GM21737 (cell line): ENCODE measurements around the gene RAD23B.

Source experiments
- ATAC-seq: cut with Tn5 transposase; IDR thresholded peaks from one replicate; pipeline ENCODE4 v1.9.1; 2021; ENCODE audit warnings: mild to moderate bottlenecking, moderate library complexity; ENCODE audit not compliant: unreplicated experiment

RAD23B gene

DNA sequence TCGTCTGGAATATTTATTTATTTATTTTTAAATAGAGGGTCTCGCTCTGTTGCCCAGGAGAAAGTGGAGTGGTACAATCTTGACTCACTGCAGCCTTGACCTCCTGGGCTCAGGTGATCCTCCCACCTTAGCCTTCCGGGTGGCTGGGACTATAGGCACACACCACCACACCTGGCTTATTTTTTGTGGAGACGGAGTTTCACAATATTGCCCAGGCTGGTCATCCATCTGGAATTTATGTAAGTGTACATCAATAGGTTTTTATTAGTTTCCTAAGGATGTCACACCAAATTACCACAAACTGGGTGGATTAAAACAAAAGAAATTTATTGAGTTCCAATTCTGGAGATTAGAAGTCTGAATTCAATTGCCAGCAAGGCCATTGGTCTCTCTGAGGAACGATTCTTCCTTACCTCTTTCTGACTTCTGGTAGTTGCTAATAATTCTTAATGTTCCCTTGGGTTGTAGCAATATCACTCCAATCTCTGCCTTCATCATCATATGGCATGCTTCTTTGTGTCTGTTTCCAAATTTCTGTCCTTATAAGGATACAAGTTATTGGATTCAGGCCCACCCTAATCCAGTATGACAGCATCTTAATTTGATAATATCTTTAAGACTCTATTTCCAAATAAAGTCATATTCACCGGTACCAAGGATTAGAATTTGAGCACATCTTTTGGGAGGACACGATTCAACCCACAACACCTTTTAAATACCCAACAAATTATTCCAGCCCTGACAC is 16.3 kb upstream of the RAD23B start:
- ATAC-seq: no peak

DNA sequence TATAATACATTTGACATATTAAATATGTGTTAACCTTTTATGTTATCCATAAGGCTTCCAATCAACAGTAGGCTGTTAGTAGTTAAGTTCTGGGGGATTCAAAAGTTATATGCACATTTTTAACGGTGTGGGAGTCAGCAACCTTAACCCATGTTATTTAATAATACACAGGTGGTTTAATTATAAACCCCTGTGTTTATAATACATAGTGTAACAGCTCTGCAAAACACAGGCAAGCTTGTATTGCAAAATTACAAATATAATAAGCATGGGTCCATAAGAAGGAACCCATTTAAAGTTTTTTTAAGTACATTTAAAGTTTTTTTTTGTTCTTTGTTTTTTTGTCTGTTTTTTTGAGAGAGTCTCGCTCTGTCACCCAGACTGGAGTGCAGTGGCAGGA is 14.5 kb upstream of the RAD23B start:
- ATAC-seq: no peak

DNA sequence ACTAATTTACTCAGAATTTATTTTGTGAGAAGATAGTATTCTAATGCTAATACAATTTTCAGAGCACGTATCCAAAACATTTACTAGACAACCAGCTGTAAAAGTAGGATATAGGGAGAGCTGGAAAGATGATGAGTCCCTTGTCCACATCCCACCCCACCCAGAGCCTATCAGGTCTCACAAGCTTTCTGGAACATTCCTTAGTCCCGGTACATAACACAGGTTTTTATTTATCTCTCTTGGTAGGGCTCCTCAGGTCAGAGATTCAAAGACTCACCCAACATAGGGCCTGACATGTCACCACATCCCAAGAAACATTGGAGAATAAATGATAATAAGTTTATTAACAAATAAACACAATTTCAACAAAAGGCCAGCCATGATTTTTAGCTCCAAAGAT is 13.8 kb upstream of the RAD23B start:
- ATAC-seq: no peak

DNA sequence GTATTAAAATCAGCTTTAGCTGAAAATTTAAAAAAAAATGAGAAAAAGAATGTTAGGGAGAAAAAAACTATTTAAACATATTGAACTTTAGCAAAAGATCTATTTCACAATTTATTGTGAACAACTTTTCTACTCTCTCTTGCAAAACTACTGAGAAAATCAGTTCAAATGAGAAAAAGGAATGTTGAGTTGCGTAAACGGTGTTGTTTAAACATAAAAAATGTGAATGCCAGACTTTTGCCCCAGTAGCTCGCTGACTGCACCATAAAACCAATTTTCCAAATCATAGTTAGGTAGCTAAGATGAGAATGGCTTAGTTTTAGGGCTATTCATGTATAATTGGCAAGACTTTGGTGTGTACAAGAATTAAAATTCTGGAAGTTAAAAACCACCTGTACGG is 13.4 kb upstream of the RAD23B start:
- ATAC-seq: no peak

DNA sequence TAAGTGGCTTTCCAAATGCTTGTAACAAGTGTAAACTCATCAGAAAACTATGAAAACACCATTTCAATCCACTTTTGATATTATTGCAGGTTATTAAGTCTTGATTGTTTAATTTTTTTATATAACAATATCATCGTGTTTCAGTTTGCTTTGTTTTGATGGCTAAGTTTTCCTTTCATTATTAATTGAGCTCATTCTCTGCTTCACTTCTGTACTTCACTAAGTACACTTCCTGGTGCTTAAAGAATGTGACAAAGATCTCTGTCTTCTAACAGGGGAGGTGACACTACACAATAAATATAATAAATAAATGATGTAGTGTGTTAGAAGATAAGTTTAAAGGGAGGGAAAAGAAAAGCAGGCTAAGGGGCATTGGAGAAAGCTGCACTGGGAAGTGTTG is 13.0 kb upstream of the RAD23B start:
- no peak for ATAC-seq

DNA sequence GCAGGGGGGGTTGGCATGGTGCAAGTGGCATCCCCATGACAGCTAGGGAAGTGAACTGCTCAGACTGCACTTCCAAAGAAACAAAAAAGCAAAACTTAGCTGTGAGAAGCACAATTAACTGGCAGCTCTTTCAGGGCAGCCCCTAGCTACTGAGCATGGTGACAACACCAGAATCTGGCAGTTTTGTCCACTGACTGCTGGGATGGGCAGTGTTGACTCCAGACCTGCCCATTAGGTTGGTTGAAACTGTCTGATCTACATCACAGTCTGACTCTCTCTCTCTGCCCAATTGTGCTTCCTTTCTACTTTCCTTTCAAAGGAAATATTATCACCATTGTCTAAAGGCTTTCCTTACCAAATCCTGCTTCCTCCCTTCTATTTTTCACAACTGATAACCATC is 12.5 kb upstream of the RAD23B start:
- no peak for ATAC-seq

DNA sequence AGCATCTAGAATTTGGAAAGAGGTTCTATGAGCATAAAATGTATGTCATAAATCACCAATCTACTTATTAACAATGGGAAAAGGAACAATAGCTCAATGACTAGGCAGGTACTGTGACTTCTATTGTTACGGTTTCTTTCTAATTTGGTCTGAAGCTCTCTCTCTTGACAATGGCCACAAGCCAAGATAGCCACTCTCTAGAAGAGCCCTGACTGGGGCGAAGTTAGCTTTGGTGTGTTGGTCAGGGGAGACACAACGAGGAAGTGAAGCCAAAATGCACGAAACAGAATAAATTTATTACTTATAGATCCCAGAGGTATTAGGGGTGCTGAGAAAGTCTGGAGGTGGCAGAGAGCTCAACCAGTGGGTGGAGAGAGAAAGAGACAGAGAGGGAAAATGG is 9.4 kb upstream of the RAD23B start:
- no peak for ATAC-seq

DNA sequence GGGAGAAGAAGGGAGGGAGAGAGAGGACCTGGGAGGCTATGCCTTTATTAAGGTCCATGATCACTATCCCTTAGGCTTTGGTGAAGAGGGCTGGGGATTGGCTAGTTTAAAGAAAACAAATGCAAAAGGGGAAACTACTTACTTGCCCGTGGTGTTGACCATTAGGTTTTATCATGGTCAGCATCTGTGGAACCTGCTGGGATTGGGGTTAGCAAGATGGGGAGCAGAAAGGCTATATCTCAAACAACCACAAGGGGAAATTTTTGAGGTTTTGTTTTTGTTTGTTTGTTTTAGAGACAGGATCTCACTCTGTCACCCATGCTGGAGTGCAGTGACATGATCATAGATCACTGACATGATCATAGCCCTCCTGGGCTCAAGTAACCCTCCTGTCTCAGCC is 9.0 kb upstream of the RAD23B start:
- no peak for ATAC-seq

DNA sequence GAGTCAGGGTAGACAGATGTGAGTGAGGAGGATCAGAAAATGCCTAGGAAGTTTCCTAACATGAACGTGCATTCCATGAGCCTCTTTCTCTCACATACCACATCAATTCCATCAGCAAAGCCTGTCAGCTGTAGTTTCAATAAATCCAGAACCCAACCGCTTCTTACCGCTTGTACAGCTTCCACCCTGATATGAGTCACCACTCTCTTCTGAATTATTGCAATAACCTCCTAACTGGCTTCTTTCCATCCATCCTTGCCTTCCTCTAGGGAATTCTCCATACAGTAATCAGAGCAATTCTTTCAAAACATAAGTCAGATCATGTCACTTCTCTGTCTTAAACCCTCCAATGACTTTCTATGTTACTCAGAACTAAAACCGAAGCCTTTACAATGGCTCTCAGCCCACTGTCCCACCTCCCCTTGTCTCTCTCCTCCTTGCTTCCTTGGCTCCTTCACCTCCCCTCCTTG is 8.1 kb upstream of the RAD23B start:
- ATAC-seq: no peak

DNA sequence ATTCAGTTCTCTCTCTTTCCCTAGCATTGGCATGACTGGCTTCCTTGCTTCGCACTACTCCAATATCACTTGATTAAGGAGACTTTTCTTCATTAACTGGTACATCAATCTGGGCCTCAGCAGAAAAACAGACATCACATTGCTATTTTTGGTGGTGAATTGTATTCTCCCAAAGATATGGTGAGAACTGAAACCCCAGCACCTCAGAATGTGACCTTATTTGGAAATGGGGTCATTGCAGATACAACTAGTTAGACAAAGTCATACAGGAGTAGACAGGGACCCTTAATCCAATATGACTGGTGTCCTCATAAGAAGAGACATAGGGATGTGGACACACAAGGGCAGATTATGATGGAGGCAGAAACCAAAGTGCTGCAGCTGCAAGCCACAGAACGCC is 7.5 kb upstream of the RAD23B start:
- ATAC-seq: no peak

DNA sequence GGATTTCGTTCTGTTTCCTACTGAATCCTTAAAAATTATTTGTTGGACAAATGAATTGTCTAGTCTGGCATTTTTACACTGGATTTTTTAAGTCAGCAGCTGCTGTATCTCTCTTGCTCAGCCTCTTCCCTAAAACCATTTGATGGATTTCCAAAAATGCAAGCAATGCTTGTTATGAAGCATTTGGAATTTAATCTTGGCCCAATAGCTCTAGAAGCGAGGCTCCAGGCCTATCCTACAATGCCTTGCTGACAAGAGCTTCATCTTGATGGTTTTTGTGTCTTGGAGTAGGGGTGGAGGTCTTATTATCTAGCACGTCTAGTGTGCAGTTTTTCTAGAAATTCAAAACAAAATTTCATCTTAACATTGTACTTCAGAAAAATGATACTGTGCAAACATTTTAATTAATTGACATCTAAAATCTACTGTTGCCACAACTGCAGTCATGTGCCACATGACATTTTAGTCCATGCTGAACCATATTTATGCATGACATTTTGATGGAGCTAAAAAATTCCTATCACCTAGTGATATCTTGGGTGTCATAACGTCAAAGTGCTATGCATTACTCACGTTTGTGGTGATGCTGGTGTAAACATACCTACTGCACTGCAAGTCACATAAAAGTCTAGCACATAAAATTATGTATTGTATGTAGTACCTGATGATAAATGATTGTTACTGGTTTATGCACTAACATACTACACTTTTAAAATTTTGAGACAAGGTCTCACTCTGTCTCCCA is 5.9 kb upstream of the RAD23B start:
- ATAC-seq: no peak

DNA sequence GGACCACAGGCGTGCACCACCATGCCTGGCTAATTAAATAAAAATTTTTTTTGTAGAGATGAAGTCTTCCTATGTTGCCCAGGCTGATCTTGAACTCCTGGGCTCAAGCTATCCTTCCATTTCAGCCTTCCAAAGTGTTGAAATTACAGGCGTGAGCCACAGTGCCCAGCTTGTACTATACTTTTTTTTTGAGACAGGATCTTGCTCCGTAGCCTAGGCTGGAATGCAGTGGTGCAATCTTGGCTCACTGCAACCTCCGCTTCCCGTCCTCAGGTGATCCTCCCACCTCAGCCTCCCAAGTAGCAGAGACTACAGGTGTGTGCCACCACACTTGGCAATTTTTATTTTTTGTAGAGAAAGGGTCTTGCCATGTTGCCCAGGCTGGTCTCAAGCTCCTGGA is 5.3 kb upstream of the RAD23B start:
- ATAC-seq: no peak

DNA sequence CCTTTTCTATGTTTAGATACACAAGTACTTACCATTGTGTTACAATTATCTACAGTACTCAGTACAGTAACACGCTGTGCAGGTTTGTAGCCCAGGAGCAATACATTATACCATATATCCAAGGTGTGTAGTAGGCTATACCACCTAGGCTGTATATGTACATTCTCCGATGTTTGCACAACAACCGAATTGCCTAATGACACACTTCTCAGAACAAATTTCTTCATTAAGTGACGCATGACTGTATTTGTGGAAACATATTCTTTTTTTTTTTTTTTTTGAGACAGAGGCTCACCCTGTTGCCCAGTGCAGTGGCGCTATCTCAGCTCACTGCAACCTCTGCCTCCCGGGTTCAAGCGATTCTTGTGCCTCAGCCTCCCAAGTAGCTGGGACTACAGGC is 4.0 kb upstream of the RAD23B start:
- ATAC-seq: no peak

DNA sequence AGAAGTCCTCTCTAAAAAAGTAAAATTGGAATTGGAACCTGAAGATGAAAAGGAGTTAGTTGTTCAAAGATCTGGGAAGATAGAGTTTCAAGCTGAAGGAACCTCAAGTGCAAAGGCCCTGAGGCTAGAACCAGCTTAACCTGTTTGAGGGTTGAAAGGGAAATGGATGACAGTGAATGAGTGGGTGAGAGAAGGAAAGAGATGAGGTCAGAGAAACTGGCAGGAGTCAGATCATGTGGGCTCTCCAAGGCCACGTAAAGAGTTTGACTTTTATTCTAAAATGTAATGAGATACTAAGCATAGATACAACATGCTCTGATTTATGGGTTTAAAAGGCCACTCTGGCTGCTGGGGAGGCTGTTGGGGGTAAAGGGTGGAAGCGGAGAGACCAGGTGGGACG is 2.5 kb upstream of the RAD23B start:
- ATAC-seq: no peak

DNA sequence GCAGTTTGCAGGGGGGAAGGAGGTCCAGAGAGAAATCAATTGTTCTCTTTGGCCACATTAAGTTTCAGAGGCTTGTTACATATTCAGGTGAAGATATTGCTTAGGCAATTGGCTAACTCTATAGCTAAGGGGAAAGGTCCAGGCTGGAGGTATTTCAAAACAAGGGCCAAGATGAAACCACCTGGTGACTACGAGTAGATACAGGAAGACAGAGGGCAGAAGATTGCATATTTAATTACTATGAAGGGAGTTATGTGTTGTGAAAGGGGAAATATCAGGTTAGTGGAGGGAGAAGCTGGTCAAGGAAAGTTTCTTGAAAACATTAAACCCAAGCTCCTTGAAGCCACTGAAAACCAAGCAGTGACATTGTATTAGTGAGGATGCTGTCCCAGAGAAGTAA is 1.9 kb upstream of the RAD23B start:
- no peak for ATAC-seq

DNA sequence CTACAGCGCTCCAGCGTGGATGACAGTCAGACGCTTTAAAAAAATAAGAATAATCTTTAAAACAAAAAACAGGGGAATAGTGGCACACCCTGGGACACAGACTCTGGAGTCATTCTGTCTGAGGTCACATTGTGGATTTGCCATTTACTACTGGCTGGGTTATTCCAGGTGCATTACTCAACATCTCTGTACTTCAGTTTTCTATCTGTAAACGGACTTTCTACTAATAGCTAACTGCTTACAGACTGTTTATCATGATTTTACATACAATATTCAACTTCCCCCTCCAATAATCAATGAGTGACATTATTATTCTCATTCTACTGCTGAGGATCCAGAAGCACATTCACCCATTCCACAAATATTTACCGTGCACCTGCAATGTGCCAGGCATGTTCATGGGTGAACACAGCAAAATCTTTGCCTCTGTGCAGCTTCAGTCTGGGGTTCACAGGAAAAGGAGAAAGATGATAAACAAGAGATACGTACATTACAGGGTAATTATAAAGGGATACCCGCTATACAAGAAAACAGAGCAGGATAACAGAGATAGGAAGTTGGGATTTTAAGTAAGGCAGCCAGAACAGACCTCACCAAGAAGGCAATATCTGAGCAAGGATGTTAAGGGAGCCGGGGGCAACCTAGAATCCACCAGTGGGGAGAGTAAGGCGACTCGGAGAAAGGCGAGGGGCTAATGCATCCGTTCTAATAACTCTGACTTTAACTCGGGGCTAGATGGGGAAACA is 984 bp upstream of the RAD23B start:
- ATAC-seq: no peak

DNA sequence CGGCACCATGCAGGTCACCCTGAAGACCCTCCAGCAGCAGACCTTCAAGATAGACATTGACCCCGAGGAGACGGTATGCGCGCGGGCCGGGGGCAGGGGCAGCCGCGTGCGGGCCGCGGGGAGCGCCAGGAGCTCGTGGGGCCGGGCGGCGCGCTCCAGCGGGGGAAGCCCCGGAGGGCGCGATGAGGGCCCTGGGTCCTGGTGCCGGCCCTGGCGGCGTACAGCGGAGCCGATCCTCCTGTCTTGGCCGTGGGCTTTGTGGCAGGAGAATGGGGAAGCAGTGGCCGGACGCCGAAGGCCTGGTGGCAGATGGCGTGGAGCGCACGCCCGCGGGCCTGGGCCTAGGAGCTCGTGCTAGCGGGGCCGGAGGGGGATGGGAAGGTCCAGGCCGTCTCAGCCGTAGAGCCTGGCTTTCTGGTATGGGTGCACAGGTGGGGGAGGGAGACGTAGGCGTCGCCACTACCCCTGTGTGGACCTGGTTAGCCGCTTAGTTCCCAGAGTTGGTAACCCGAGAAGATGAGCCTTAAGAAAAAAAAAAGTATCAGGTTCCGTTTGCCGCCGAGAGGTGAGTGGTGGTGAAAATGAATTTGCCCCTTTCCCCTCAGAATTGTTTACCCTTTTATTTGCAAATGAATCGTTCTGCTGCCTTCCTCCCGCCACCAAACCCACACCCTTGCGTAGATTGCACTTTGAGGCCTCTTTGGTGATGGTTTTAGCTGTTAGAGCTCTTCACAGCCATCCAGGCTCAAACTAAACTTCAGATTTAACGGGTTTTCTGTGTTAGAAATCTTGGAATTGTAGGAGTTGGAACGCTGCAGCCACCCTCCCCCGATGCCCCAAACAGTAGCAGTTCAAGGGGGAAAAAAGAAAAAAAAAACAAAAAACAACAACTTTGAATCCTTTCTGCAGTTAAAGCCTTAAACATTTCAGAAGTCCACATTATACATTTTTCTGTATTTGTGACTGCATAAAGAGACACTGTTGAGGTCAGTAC is 841 bp downstream of the RAD23B start:
- ATAC-seq: peak; percentile 43

DNA sequence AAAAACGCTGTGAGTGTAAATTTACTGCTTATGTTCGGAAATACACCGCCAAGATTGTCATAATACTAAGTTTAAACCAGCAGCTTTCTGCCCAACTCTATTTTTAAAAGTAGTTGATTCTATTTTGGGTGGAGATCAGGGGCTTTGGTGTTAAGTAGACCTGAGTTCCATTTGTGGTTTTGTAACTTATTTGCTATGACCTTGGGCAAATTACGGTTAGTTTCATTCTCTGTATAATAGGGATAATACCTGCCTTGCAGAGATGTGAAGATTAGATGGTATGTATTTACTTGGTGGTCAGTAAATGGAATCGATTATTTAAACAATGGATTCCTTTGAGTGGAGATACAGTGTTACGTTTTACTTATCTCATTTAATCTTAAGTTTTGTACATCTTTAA is 1.6 kb downstream of the RAD23B start:
- no peak for ATAC-seq

DNA sequence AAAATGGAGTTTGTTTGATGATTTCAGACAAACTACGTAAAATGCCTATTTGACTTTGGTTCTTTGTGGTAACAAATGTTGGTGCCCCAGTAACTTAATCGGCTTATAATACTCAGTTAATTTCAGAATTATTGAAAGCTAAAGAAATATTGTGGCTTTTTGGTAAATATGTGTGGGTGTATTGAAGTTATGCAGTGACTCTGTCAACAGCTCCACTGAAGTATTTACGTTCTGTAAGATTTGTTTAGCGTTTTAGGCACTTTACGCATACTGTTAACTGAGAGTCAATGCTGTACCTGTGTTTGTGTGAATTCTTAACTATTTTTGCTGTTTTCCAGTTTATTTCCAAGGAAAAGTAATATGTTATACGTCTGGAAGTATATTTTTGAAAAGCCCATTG is 2.2 kb downstream of the RAD23B start:
- ATAC-seq: no peak

DNA sequence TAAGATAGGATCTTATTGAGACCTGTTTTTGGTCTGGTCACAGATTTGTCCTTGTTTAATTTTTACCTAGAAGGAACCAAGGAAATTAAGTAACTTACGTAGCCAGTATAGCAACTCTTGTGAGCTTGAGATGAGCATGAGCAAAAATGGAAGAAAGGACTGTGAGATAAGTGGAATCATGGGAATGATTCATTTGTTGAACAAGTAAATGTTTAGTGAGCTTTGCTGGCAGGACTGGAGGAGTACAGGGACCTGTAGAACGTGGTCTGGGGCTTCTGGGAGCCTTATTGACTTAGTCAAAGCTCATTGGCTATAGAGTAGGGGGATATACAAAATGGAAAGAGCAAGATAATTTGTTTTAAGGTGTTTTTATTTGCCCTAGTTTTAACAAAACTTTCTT is 3.0 kb downstream of the RAD23B start:
- ATAC-seq: no peak

DNA sequence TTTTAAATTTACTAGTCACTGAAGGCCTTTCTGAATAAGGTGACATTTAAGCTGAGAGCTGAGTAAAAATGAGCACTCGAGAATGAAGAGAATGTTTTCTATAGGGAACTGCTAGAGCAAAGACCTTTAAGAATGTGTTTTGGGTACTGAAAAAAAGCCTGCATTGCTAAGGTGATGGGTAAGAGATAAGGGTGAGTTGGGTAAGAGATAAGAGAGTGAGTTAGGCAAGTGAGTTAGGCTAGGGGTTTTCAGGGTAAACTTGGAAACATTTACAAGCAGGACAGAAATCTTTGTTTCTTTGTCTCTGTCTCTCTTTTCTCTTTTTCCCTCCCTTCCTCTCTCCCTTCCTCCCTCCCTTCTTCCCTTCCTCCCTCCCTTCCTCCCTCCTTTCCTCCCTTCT is 5.6 kb downstream of the RAD23B start:
- ATAC-seq: no peak
